GM18867 (cell line): Measurements from ENCODE around the gene TRIM28.
"Not testable (repeated sequence)": the region's sequence is repeated elsewhere in the genome, so short reads cannot be mapped to it uniquely, and the experiment has no call there.

Experiments
- ATAC-seq: cut with Tn5 transposase; IDR thresholded peaks from one replicate; pipeline ENCODE4 v1.9.1; 2021; ENCODE audit warnings: mild to moderate bottlenecking, moderate library complexity; ENCODE audit not compliant: unreplicated experiment

Gene TRIM28

GRCh38 chr19:58543826-58544590 is at the start of gene TRIM28:
Gene TRIM28 (plus strand): TSS chr19:58544064. CDS start chr19:58544758, 694 bp downstream.
- peak; percentile 73 for ATAC-seq

GRCh38 chr19:58497634-58498170 is 46.2 kb upstream of the TRIM28 start:
- no peak for ATAC-seq

- ATAC-seq, result no peak
Measured at GRCh38 chr19:58498316-58499020, 45.4 kb upstream of the TRIM28 start.

GRCh38 chr19:58499021-58499927 is 44.6 kb upstream of the TRIM28 start:
- peak; percentile 90 for ATAC-seq

- no peak for ATAC-seq
Measured at GRCh38 chr19:58500242-58500641, 43.6 kb upstream of the TRIM28 start.

- ATAC-seq, result not testable (repeated sequence)
Measured at GRCh38 chr19:58507602-58508223, 36.2 kb upstream of the TRIM28 start.

GRCh38 chr19:58509731-58510083 is 34.2 kb upstream of the TRIM28 start:
- no peak for ATAC-seq

- ATAC-seq, result no peak
Measured at GRCh38 chr19:58510084-58510862, 33.6 kb upstream of the TRIM28 start.

GRCh38 chr19:58511353-58512208 is 32.3 kb upstream of the TRIM28 start, which contains the start of gene SLC27A5:
Gene SLC27A5 (minus strand): TSS chr19:58511992. CDS start chr19:58511955, 37 bp downstream.
- ATAC-seq, result no peak

- peak; percentile 2 for ATAC-seq
Measured at GRCh38 chr19:58513213-58513693, 30.6 kb upstream of the TRIM28 start.

- peak; percentile 67 for ATAC-seq
Measured at GRCh38 chr19:58513694-58514563, 29.9 kb upstream of the TRIM28 start.

GRCh38 chr19:58514564-58515022 is 29.3 kb upstream of the TRIM28 start:
- ATAC-seq, result no peak

GRCh38 chr19:58515259-58515658 is 28.6 kb upstream of the TRIM28 start:
- ATAC-seq, result no peak

GRCh38 chr19:58516246-58516836 is 27.5 kb upstream of the TRIM28 start:
- no peak for ATAC-seq

- ATAC-seq, result no peak
Measured at GRCh38 chr19:58516964-58517833, 26.7 kb upstream of the TRIM28 start.
